Memory B cell (primary cell): ENCODE measurements around the gene HBA2.
A peak's percentile ranks its signal among the peaks of the same experiment; 100 is the strongest.
"Not testable (repeated sequence)": the region's sequence is repeated elsewhere in the genome, so short reads cannot be mapped to it uniquely, and the experiment has no call there.

Source experiments
- ATAC-seq: fragments of 150-1000 bp; cut with Tn5 transposase; 2 replicates; pipeline ENCODE4 v1.10.0; 2021; ENCODE audit warnings: low read depth, mild to moderate bottlenecking, moderate library complexity
- DNase-seq, 2 donors: peaks; one replicate each; pipeline ENCODE4 v3.0.0; 2022; ENCODE audit warnings: low spot score in 2 of 2
- H3K27ac Mint-ChIP-seq: one replicate; pipeline ENCODE4 v1.8.0; 2022; ENCODE audit warnings: mild to moderate bottlenecking, moderate library complexity, mixed read lengths
- H3K27me3 Mint-ChIP-seq: one replicate; pipeline ENCODE4 v1.8.0; 2022; ENCODE audit warnings: mixed read lengths
- H3K36me3 Mint-ChIP-seq: one replicate; pipeline ENCODE4 v1.8.0; 2022; ENCODE audit warnings: mild to moderate bottlenecking, mixed read lengths
- H3K4me1 Mint-ChIP-seq: one replicate; pipeline ENCODE4 v1.8.0; 2022; ENCODE audit warnings: mixed read lengths
- H3K4me3 Mint-ChIP-seq: one replicate; pipeline ENCODE4 v1.8.0; 2022; ENCODE audit warnings: mild to moderate bottlenecking, moderate library complexity, mixed read lengths
- H3K9me3 Mint-ChIP-seq: one replicate; pipeline ENCODE4 v1.8.0; 2022; ENCODE audit warnings: mixed read lengths

HBA2 gene

DNA sequence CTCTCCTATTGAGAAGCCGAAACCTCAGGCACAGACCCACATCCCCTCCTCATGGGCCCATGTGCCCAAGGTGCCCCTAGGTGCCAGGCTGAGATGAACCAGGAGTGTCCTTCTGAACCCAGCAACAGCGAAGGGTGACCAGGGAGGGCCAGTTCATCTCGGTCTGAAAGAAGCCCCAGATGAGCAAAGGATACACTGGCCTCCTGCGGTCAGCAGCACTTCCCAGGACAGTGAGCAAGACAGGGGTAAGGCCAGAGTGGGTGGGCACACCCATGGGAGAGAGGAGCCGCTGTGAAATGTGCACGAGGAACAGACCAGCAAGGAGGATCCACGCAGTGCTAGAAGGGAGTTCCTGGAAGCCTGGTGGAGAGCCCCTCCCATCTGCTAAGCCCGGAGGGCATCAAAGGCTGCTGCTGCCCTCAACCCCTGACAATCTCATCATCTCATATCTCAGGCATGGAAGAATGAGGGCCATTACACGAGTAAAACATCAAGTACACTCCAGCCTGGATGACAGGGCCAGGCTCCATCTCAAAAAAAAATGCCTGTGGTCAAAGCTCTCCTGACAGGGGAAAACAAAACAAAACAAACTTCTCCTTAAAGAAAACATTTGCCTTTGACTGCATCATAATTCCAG lies 23.5 kb upstream of the HBA2 start:
- Mint-ChIP-seq H3K27ac (no peak overlapping the region), H3K9me3 (no peaks in the 10 kb centered on the region), H3K27me3 (peaks cover 16% of the 10 kb centered on the region), H3K4me1 (peaks cover 3% of the 10 kb centered on the region), H3K4me3 (no peak overlapping the region), H3K36me3 (no peaks in the 10 kb centered on the region)
- DNase-seq (no peak), ATAC-seq (no peak)

GRCh38 chr16:152141-153128 lies 20.2 kb upstream of the HBA2 start, which contains the start of gene HBZ:
Gene HBZ (plus strand): TSS chr16:152644. CDS start chr16:152910, 266 bp downstream.
- ATAC-seq (no peak), DNase-seq (no peak)
- Mint-ChIP-seq H3K27me3 (peaks cover 18% of the 10 kb centered on the region), H3K27ac (peak within 1 kb of the TSS; percentile 42), H3K4me1 (peaks cover 10% of the 10 kb centered on the region), H3K4me3 (peak within 1 kb of the TSS; percentile 66), H3K9me3 (no peaks in the 10 kb centered on the region), H3K36me3 (no peaks in the 10 kb centered on the region)

DNA sequence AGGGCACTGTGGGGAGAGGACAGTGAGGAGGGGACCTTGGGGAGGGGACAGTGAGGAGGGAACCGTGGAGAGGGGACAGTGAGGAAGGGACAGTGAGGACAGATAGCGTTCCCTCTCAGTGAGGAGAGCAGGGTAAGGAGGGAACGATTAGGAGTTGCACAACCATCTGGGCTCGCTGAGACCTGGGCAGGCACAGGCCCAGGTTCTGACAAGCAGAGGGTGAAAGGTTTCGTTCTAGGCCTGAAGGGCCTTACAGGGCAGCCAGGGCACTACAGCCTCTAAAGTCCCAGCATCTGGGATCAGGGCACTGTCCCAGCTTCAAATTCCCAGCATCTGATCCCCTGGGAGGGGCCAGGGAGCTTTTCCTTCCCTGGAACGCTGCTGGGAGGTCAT lies 19.6 kb upstream of the HBA2 start:
- ATAC-seq, H3K36me3 Mint-ChIP-seq, DNase-seq, H3K4me1 Mint-ChIP-seq, H3K9me3 Mint-ChIP-seq: not testable (repeated sequence)
- H3K4me3 Mint-ChIP-seq, result peak overlapping the region; percentile 66
- peaks cover 18% of the 10 kb centered on the region for H3K27me3 Mint-ChIP-seq
- peak overlapping the region; percentile 42 for H3K27ac Mint-ChIP-seq

DNA sequence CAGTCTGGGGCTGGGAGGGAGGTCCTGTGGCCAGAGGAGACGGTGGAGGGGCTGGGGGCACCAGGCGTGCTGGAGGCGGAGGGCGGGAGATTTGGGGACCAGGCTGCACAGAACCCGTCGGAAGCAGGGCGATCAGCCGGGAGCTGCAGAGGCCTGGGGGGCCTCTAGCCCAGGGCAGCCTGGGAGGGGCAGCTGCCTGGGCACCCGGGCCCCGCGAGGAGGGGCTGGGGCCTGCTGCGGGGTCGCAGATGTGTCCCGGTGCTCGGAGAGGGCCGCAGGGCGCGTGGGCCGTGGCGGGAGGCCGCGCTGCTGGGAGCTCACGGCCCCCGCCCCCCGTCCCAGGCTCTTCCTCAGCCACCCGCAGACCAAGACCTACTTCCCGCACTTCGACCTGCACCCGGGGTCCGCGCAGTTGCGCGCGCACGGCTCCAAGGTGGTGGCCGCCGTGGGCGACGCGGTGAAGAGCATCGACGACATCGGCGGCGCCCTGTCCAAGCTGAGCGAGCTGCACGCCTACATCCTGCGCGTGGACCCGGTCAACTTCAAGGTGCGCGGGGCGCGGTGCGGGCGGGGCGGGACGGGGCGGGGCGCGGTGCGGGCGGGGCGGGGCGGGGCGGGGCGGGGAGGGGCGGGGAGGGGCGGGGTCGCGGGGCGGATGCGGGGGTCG lies 19.0 kb upstream of the HBA2 start:
- DNase-seq, H3K27ac Mint-ChIP-seq, H3K36me3 Mint-ChIP-seq, H3K4me3 Mint-ChIP-seq, H3K4me1 Mint-ChIP-seq, H3K9me3 Mint-ChIP-seq: not testable (repeated sequence)
- ATAC-seq, result peak; percentile 26
- peaks cover 21% of the 10 kb centered on the region for H3K27me3 Mint-ChIP-seq

DNA sequence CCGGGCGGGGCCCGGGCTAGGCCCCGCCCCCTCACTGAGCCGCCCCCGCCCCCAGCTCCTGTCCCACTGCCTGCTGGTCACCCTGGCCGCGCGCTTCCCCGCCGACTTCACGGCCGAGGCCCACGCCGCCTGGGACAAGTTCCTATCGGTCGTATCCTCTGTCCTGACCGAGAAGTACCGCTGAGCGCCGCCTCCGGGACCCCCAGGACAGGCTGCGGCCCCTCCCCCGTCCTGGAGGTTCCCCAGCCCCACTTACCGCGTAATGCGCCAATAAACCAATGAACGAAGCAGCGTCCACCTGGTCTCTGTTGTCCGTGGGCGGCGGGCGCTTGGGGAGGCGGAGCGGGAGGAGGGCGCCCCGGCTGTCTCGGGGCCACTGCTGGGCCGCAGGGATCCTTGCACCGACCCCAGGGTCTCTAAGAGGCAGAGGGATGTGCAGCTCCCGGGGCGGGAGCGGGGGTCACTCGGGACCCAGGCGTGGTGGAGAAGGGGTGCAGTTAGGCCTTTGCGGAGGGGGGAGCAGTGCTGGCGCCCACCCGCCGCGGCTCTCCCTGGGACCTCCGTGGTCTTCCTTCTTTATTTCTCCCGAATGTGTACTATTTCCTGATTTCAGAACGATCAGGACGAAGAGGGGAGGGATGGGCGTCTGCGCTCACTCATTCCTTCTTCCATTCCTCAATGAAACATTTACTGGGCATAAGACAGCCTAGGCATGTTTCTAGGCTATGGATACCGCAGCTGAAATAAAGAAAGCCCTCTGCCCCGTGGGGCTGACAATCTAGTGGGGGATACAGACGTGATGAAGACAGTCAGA lies 18.3 kb upstream of the HBA2 start:
- ATAC-seq (peak; percentile 43), DNase-seq (no peak)
- H3K27ac Mint-ChIP-seq, result no peak overlapping the region
- H3K4me3 Mint-ChIP-seq, result peak overlapping the region; percentile 61
- peaks cover 11% of the 10 kb centered on the region for H3K4me1 Mint-ChIP-seq
- no peaks in the 10 kb centered on the region for H3K9me3 Mint-ChIP-seq
- no peaks in the 10 kb centered on the region for H3K36me3 Mint-ChIP-seq
- peaks cover 22% of the 10 kb centered on the region for H3K27me3 Mint-ChIP-seq

- no peaks in the 10 kb centered on the region for H3K9me3 Mint-ChIP-seq
- no peak overlapping the region for H3K27ac Mint-ChIP-seq
- H3K36me3 Mint-ChIP-seq, result no peaks in the 10 kb centered on the region
- H3K4me1 Mint-ChIP-seq, result peaks cover 13% of the 10 kb centered on the region
- peak overlapping the region; percentile 49 for H3K4me3 Mint-ChIP-seq
- DNase-seq, result no peak
- ATAC-seq, result no peak
- H3K27me3 Mint-ChIP-seq, result peaks cover 26% of the 10 kb centered on the region
These were observed 17.7 kb upstream of the HBA2 start for GRCh38 chr16:155031-155398.

GRCh38 chr16:159136-159849 lies 13.4 kb upstream of the HBA2 start:
- Mint-ChIP-seq H3K4me3 (no peak overlapping the region), H3K36me3 (no peaks in the 10 kb centered on the region), H3K9me3 (no peaks in the 10 kb centered on the region), H3K27me3 (peaks cover 26% of the 10 kb centered on the region), H3K4me1 (peaks cover 9% of the 10 kb centered on the region), H3K27ac (no peak overlapping the region)
- no peak for ATAC-seq
- no peak for DNase-seq

- DNase-seq, H3K4me3 Mint-ChIP-seq, H3K27ac Mint-ChIP-seq, ATAC-seq, H3K36me3 Mint-ChIP-seq, H3K4me1 Mint-ChIP-seq, H3K9me3 Mint-ChIP-seq: not testable (repeated sequence)
- peaks cover 20% of the 10 kb centered on the region for H3K27me3 Mint-ChIP-seq
These were observed 12.4 kb upstream of the HBA2 start for GRCh38 chr16:160242-160641.

DNA sequence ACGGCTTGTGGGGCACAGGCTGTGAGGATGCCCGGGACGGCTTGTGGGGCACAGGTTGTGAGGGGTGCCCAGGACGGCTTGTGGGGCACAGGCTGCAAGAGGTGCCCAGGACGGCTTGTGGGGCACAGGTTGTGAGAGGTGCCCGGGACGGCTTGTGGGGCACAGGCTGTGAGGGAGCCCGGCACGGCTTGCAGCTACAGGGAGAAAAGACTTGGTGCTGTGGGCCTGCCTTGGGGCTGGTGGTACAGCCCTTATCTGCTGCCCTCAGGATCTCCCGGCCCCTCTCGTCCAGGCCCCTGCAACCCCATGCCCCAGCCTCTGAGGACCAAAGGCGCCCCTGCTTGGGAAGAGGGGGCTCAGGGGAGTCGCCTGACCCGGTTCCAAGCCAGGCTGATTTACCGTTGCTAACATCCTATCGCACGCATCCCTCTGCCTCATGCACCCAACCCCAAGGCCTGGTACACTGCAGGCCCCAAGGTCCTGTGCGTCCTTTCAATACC lies 11.9 kb upstream of the HBA2 start:
- no peak for DNase-seq
- Mint-ChIP-seq H3K4me1 (peaks cover 3% of the 10 kb centered on the region), H3K27me3 (peaks cover 20% of the 10 kb centered on the region), H3K36me3 (no peaks in the 10 kb centered on the region), H3K27ac (no peak overlapping the region), H3K4me3 (no peak overlapping the region), H3K9me3 (no peaks in the 10 kb centered on the region)
- no peak for ATAC-seq

DNA sequence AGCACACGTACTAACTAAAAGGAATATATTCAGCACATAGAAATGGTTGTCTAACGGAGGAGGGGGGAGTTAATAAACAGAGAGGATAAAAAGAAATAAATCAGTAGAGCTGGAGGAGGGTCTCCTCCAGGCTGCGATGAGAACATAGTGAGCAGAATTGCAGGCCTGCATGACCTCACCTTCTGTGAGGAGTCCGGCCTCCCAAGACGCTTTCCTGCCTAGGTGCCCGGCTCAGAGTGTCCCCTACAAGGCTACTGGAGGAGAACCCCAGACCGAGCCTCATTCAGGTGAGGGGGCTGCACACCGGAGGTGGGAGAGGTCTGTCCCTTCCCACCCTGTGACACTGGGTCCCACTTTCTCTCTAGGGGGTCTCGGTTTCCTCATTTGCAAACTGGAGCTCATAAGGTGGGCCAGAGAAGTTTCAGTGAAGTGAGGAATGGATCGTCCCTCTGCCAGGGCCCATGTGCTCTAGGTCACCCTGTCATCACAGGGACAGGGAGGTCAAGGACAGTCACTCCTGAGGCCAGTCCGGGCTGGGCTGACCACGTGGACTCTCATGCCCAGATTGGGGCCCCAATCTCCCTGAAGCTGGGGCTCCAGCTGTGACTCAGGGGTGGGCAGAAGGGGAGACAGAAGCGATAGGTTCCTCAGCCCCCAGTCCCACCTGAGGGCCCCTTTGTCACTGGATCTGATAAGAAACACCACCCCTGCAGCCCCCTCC lies 10.2 kb upstream of the HBA2 start:
- DNase-seq (no peak), ATAC-seq (no peak)
- no peaks in the 10 kb centered on the region for H3K9me3 Mint-ChIP-seq
- H3K4me1 Mint-ChIP-seq, result peaks cover 3% of the 10 kb centered on the region
- H3K36me3 Mint-ChIP-seq, result no peaks in the 10 kb centered on the region
- peaks cover 23% of the 10 kb centered on the region for H3K27me3 Mint-ChIP-seq
- no peak overlapping the region for H3K4me3 Mint-ChIP-seq
- H3K27ac Mint-ChIP-seq, result no peak overlapping the region

GRCh38 chr16:163139-163538 lies 9.5 kb upstream of the HBA2 start:
- not testable (repeated sequence) for DNase-seq, H3K9me3 Mint-ChIP-seq, H3K36me3 Mint-ChIP-seq, H3K27ac Mint-ChIP-seq, ATAC-seq, H3K4me1 Mint-ChIP-seq, H3K4me3 Mint-ChIP-seq
- peaks cover 25% of the 10 kb centered on the region for H3K27me3 Mint-ChIP-seq

- not testable (repeated sequence) for H3K4me1 Mint-ChIP-seq, H3K36me3 Mint-ChIP-seq, H3K4me3 Mint-ChIP-seq, ATAC-seq, DNase-seq, H3K9me3 Mint-ChIP-seq, H3K27ac Mint-ChIP-seq
- H3K27me3 Mint-ChIP-seq, result peaks cover 27% of the 10 kb centered on the region
These were observed 9.0 kb upstream of the HBA2 start for GRCh38 chr16:163696-164095.
